ENCODE measurements around the gene XCR1.

DNA sequence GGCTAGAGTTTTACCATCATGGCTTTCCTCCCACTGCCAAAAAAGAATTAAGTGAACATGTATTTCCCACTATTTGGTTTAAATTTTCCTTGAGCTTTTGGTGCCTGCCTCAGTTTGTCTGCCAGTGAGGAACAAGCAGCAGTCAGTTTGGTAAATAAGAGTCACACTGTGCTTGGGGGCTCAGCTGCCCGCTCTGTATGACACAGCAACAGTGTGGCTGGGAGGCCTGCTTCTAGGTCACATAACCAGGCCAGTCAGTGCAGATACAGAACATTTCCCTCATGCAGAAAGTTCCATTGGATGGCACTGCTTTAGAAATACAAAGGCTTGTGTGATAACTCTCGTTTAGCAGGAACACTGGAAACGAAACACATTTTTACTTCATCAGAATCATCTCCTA, 57.3 kb downstream of the XCR1 start:
- TF ChIP-seq, protein P1, sequence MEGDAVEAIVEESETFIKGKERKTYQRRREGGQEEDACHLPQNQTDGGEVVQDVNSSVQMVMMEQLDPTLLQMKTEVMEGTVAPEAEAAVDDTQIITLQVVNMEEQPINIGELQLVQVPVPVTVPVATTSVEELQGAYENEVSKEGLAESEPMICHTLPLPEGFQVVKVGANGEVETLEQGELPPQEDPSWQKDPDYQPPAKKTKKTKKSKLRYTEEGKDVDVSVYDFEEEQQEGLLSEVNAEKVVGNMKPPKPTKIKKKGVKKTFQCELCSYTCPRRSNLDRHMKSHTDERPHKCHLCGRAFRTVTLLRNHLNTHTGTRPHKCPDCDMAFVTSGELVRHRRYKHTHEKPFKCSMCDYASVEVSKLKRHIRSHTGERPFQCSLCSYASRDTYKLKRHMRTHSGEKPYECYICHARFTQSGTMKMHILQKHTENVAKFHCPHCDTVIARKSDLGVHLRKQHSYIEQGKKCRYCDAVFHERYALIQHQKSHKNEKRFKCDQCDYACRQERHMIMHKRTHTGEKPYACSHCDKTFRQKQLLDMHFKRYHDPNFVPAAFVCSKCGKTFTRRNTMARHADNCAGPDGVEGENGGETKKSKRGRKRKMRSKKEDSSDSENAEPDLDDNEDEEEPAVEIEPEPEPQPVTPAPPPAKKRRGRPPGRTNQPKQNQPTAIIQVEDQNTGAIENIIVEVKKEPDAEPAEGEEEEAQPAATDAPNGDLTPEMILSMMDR (IDR thresholded peaks at IDR 0.05): no peak
- no peak for TF ChIP-seq POLR2A (IDR thresholded peaks at IDR 0.05)
